ENCODE measurements around the gene BLTP3A. TPM values are rescaled to one million over a fixed set of nuclear protein-coding genes. Genes with fewer than 3 reads are reported as not detected.

Gene BLTP3A
- total and polyA plus RNA-seq, 2 of the 8 experiments (the other 6 are each of a cell fraction or from before 2014, with no cell fraction given), result 8.5 to 17.2 TPM

DNA sequence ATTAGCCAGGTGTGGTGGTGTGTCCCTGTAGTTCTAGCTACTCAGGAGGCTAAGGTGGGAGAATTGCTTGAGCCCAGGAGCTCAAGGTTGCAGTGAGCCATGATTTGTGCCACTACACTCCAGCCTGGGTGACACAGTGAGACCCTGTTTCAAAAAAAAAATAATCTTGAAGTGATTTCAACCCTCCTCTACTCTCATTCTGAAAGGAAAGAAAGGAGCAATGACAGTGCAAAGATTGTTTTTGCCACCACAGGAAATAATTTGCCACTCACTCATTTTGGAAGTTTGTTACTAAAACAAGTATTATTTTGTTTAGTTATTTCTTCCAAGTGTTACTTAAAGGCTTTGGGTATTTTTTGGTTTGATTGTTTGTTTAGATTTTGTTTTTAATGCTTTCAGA, 45.6 kb downstream of the BLTP3A start:
- no peak overlapping the region for H3K18ac ChIP-seq (ENCODE audit: extremely low read depth, low read length)
- FAIRE-seq (no peak), DNase-seq (ENCODE audit: low read depth in 1 of 2, low spot score in 2 of 2) (no peak)
- CTCF ChIA-PET (ENCODE audit: partially characterized antibody), result no interaction called here
- H2AFZ ChIP-seq (ENCODE audit: low read length), result no peak overlapping the region
- H3K79me1 ChIP-seq (ENCODE audit: low read depth, low read length), result no peaks in the 10 kb centered on the region
- no peak overlapping the region for H2BK120ac ChIP-seq (replicated peaks; ENCODE audit: low read depth, low read length)
- no peaks in the 10 kb centered on the region for H3K4me1 ChIP-seq (replicated peaks in 1 of 4; ENCODE audit: control insufficient read depth in 3 of 4, insufficient read depth in 4 of 4, low read length in 3 of 4)
- H3K4me2 ChIP-seq (ENCODE audit: insufficient read depth in 1 of 2, low read depth in 2 of 2, low read length in 2 of 2), result no peak overlapping the region
- no peak overlapping the region for H2BK5ac ChIP-seq (ENCODE audit: low read depth, low read length)
- POLR2A ChIA-PET (ENCODE audit: partially characterized antibody), result interaction anchor here (1.2 kb wide), 1 partner anchor 13 kb away, joined by 4 read pairs; no protein-coding TSS in a partner anchor
- no peak overlapping the region for H3K4ac ChIP-seq (replicated peaks; ENCODE audit: insufficient read length, low read depth, low read length)
- no peak overlapping the region for H2AK5ac ChIP-seq (ENCODE audit: low read depth, low read length)
- no peak overlapping the region for H4K5ac ChIP-seq (ENCODE audit: insufficient read length, low read depth, low read length)
- H3K4me3 ChIP-seq (ENCODE audit: extremely low read depth in 1 of 4, insufficient read depth in 2 of 4, low read depth in 3 of 4, low read length in 4 of 4), result no peak overlapping the region
- H3K23me2 ChIP-seq (ENCODE audit: low read depth, low read length), result no peaks in the 10 kb centered on the region
- no peaks in the 10 kb centered on the region for H3K27me3 ChIP-seq (replicated peaks in 1 of 4; ENCODE audit: control insufficient read depth in 3 of 4, extremely low read depth in 1 of 4, insufficient read depth in 3 of 4, low read length in 3 of 4)
- peaks cover 0 to 4% of the 10 kb centered on the region in 2 experiments for H4K20me1 ChIP-seq (replicated peaks in 1 of 2; ENCODE audit: control insufficient read depth in 1 of 2, insufficient read depth in 2 of 2, low read length in 2 of 2)
- no peak overlapping the region for H3K56ac ChIP-seq (replicated peaks; ENCODE audit: insufficient read length, low read depth, low read length)
- no peak overlapping the region for H2BK20ac ChIP-seq (ENCODE audit: low read length)
- no peak overlapping the region for H3K9ac ChIP-seq (replicated peaks in 1 of 4; ENCODE audit: extremely low read depth in 1 of 4, low read depth in 3 of 4, low read length in 3 of 4)
- H4K91ac ChIP-seq (replicated peaks; ENCODE audit: insufficient read length, low read length), result no peak overlapping the region
- no peaks in the 10 kb centered on the region for H3K79me2 ChIP-seq (ENCODE audit: control insufficient read depth in 1 of 2, insufficient read depth in 2 of 2, low read length in 2 of 2)
- H2BK12ac ChIP-seq (ENCODE audit: low read depth, low read length), result no peak overlapping the region
- no peak for TF ChIP-seq NRF1 (IDR thresholded peaks at IDR 0.05; ENCODE audit: low read depth, low read length)
- peaks cover 6 to 27% (median 18%) of the 10 kb centered on the region in 4 experiments; a peak in 7 of 8 replicates for H3K36me3 ChIP-seq (ENCODE audit: control insufficient read depth in 2 of 4, insufficient read depth in 4 of 4, low read length in 3 of 4)
- H3K27ac ChIP-seq (ENCODE audit: low read depth, low read length), result no peak overlapping the region
- no peak overlapping the region for H3K23ac ChIP-seq (ENCODE audit: insufficient read length)
- H2BK15ac ChIP-seq (ENCODE audit: low read length), result no peak overlapping the region
- H3K9me3 ChIP-seq (ENCODE audit: insufficient read depth in 2 of 2, low read depth in 1 of 2, low read length in 1 of 2), result no peaks in the 10 kb centered on the region
- H4K8ac ChIP-seq (ENCODE audit: extremely low read depth, insufficient read depth, low read length), result no peak overlapping the region
- H3K14ac ChIP-seq (ENCODE audit: insufficient read length), result no peak overlapping the region

Data from H1 (cell line).